ENCODE data around the gene ZNF99.
"Not testable (repeated sequence)": the region's sequence is repeated elsewhere in the genome, so short reads cannot be mapped to it uniquely, and the experiment has no call there.

Gene ZNF99

GRCh38 chr19:22797040-22797439 lies 13.1 kb upstream of the ZNF99 start:
- Histone ChIP-seq H3K36me3 (replicated peaks; ENCODE audit: insufficient read depth, low read length) (no peaks in the 10 kb centered on the region), H3K27ac (ENCODE audit: low read length) (no peak overlapping the region), H3K27me3 (replicated peaks; ENCODE audit: insufficient read depth, low read length) (no peaks in the 10 kb centered on the region), H3F3A (ENCODE audit: insufficient read depth, low read length) (no peaks in the 10 kb centered on the region), H3K4me2 (ENCODE audit: low read depth, low read length) (no peak overlapping the region), H3K9ac (ENCODE audit: low read length) (no peak overlapping the region), H3K9me2 (replicated peaks; ENCODE audit: insufficient read depth, low read length) (no peaks in the 10 kb centered on the region), H3K4me3 (ENCODE audit: low read length) (no peak overlapping the region), H4K20me1 (ENCODE audit: insufficient read depth, low read length) (no peaks in the 10 kb centered on the region), H3K4me1 (ENCODE audit: low read length) (no peaks in the 10 kb centered on the region), H3K79me2 (ENCODE audit: low read length) (no peaks in the 10 kb centered on the region), H2AFZ (ENCODE audit: low read length) (no peak overlapping the region), H3K9me3 (replicated peaks; ENCODE audit: insufficient read depth, low read length) (no peaks in the 10 kb centered on the region)
- TF ChIP-seq EZH2phosphoT487 (IDR thresholded peaks at IDR 0.05; ENCODE audit: low read length) (no peak), CTCF (IDR thresholded peaks at IDR 0.05; ENCODE audit: low read length) (no peak), EZH2 (optimal IDR thresholded peaks at IDR 0.05; ENCODE audit: low read depth, low read length) (no peak)
- DNase-seq = no peak

GRCh38 chr19:22792863-22793262 lies 8.9 kb upstream of the ZNF99 start:
- H3F3A ChIP-seq (ENCODE audit: insufficient read depth, low read length); H4K20me1 ChIP-seq (ENCODE audit: insufficient read depth, low read length); H3K9me3 ChIP-seq (replicated peaks; ENCODE audit: insufficient read depth, low read length); H3K4me1 ChIP-seq (ENCODE audit: low read length); H3K36me3 ChIP-seq (replicated peaks; ENCODE audit: insufficient read depth, low read length); DNase-seq; H3K27ac ChIP-seq (ENCODE audit: low read length); H3K4me2 ChIP-seq (ENCODE audit: low read depth, low read length); H3K4me3 ChIP-seq (ENCODE audit: low read length); H3K9me2 ChIP-seq (replicated peaks; ENCODE audit: insufficient read depth, low read length); H2AFZ ChIP-seq (ENCODE audit: low read length); H3K9ac ChIP-seq (ENCODE audit: low read length); H3K79me2 ChIP-seq (ENCODE audit: low read length); H3K27me3 ChIP-seq (replicated peaks; ENCODE audit: insufficient read depth, low read length): not testable (repeated sequence)

- DNase-seq = no peak
- H3K4me1 ChIP-seq (ENCODE audit: low read length) = no peaks in the 10 kb centered on the region
- no peaks in the 10 kb centered on the region for H3F3A ChIP-seq (ENCODE audit: insufficient read depth, low read length)
- H3K9ac ChIP-seq (ENCODE audit: low read length) = no peak overlapping the region
- H2AFZ ChIP-seq (ENCODE audit: low read length) = no peak overlapping the region
- no peak overlapping the region for H3K4me3 ChIP-seq (ENCODE audit: low read length)
- H3K36me3 ChIP-seq (replicated peaks; ENCODE audit: insufficient read depth, low read length) = no peaks in the 10 kb centered on the region
- H3K9me2 ChIP-seq (replicated peaks; ENCODE audit: insufficient read depth, low read length) = no peaks in the 10 kb centered on the region
- H3K27ac ChIP-seq (ENCODE audit: low read length) = no peak overlapping the region
- H3K4me2 ChIP-seq (ENCODE audit: low read depth, low read length) = no peak overlapping the region
- TF ChIP-seq CTCF (IDR thresholded peaks at IDR 0.05; ENCODE audit: low read length) (no peak), EZH2phosphoT487 (IDR thresholded peaks at IDR 0.05; ENCODE audit: low read length) (no peak)
- no peaks in the 10 kb centered on the region for H4K20me1 ChIP-seq (ENCODE audit: insufficient read depth, low read length)
- H3K79me2 ChIP-seq (ENCODE audit: low read length) = no peaks in the 10 kb centered on the region
- no peaks in the 10 kb centered on the region for H3K27me3 ChIP-seq (replicated peaks; ENCODE audit: insufficient read depth, low read length)
- H3K9me3 ChIP-seq (replicated peaks; ENCODE audit: insufficient read depth, low read length) = no peaks in the 10 kb centered on the region
Observed at GRCh38 chr19:22735911-22736645, 47.9 kb downstream of the ZNF99 start.

- no peak for DNase-seq
- H3K9ac ChIP-seq (ENCODE audit: low read length) = no peak overlapping the region
- H3K4me2 ChIP-seq (ENCODE audit: low read depth, low read length) = no peak overlapping the region
- no peaks in the 10 kb centered on the region for H4K20me1 ChIP-seq (ENCODE audit: insufficient read depth, low read length)
- no peaks in the 10 kb centered on the region for H3K9me2 ChIP-seq (replicated peaks; ENCODE audit: insufficient read depth, low read length)
- H3K4me1 ChIP-seq (ENCODE audit: low read length) = no peaks in the 10 kb centered on the region
- no peak overlapping the region for H3K27ac ChIP-seq (ENCODE audit: low read length)
- no peak overlapping the region for H2AFZ ChIP-seq (ENCODE audit: low read length)
- H3K9me3 ChIP-seq (replicated peaks; ENCODE audit: insufficient read depth, low read length) = no peaks in the 10 kb centered on the region
- H3F3A ChIP-seq (ENCODE audit: insufficient read depth, low read length) = no peaks in the 10 kb centered on the region
- H3K79me2 ChIP-seq (ENCODE audit: low read length) = no peaks in the 10 kb centered on the region
- no peaks in the 10 kb centered on the region for H3K27me3 ChIP-seq (replicated peaks; ENCODE audit: insufficient read depth, low read length)
- H3K36me3 ChIP-seq (replicated peaks; ENCODE audit: insufficient read depth, low read length) = no peaks in the 10 kb centered on the region
- TF ChIP-seq EZH2 (optimal IDR thresholded peaks at IDR 0.05; ENCODE audit: low read depth, low read length) (no peak), EZH2phosphoT487 (IDR thresholded peaks at IDR 0.05; ENCODE audit: low read length) (no peak), CTCF (IDR thresholded peaks at IDR 0.05; ENCODE audit: low read length) (no peak)
- no peak overlapping the region for H3K4me3 ChIP-seq (ENCODE audit: low read length)
Observed at GRCh38 chr19:22733691-22734090, 50.3 kb downstream of the ZNF99 start.

- not testable (repeated sequence) for H3K79me2 ChIP-seq (ENCODE audit: low read length); H3K4me1 ChIP-seq (ENCODE audit: low read length); H4K20me1 ChIP-seq (ENCODE audit: insufficient read depth, low read length); H3K4me2 ChIP-seq (ENCODE audit: low read depth, low read length); H3F3A ChIP-seq (ENCODE audit: insufficient read depth, low read length); H3K4me3 ChIP-seq (ENCODE audit: low read length); H3K9me3 ChIP-seq (replicated peaks; ENCODE audit: insufficient read depth, low read length); DNase-seq; H3K9ac ChIP-seq (ENCODE audit: low read length); H3K9me2 ChIP-seq (replicated peaks; ENCODE audit: insufficient read depth, low read length); H3K27ac ChIP-seq (ENCODE audit: low read length); H3K27me3 ChIP-seq (replicated peaks; ENCODE audit: insufficient read depth, low read length); H3K36me3 ChIP-seq (replicated peaks; ENCODE audit: insufficient read depth, low read length); H2AFZ ChIP-seq (ENCODE audit: low read length)
Observed at GRCh38 chr19:22728214-22728613, 55.7 kb downstream of the ZNF99 start.

All from MM.1S (cell line).